Measurements from ENCODE around the gene RORC.

The RORC gene

DNA sequence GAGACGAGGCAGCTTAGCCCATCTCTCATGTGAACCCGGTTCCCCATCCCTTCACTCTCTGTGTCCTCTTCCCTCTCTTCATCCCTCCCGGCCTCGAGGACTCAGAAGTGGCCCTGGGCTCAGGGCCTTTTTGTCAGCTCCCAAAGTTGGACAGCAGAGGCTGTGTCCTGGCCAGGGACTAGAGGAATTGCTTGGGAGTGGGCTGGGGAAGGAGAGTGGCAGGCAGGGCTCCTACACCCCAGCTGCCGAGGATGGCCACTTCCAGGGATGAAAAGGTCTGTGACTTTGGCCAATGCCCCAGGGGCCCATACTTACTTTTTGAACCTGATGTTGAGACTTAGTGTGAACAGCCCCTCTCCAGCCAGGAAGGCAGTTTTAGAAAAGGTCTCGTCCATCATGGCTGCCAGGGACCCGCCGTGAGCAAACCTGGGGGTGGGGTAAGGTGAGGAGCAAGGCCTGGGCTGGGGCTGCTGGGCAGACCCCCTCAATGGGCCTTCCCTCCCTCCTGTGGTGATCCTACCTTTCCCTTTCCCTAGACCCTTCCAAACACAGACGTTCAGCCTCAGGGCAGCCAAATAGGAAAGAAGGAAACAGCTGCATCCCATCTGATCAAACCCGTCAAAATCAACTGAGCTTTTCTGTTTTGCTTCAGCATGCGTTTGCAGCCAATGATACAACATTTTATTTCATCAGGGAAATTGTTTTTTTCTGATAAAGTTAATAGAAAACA is 16.4 kb upstream of the RORC start:
- DNase-seq, result no peak

DNA sequence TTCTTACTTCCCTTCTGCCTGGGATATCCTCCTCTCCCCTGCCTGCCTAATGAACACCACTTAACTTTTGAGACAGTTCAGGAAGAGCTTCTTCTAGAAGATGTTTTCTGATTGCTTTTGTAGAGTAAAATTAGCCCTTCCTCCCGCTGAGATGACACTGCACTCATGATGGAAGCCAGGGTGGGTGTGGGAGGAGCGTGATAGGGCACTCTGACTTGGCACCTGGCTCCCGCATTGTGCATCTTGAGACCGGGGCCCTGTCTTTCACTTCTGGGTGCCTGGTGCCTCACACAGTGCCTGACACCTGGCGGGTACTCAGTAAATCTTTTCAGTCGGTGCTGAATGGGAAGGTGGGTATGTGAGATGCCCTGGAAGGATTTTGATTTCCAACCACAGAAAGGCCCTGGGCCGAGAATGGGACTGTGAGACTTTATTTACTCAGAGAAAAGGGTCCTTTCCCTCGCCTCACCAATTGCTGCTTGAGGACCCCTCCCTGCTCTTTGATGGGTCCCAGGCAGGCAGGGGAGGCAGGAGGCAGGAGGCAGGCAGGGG is 15.2 kb upstream of the RORC start:
- DNase-seq, result no peak

DNA sequence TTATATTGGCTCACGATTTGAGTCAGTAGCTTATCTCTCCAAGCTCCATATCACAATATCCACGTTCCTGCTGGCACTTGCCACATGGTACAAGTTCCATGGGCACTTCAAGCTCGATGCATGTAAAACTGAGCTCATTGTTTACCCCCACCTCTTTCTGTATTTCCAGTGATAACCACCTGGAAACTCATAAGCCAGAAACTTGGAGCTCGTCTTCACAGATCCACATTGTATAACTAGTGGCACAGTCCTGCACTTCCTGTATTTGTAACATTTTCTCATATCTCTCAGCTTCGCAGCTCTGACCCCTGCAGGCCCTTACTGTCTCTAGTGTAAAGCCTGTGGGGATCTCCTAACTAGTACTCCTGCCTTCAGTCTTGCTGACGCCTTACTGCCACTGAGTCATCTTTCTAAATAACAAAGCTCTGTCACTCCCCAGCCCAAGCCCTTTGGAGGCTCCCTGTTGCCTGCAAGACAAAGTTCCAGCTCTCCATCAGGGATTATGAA is 14.5 kb upstream of the RORC start:
- DNase-seq, result no peak

GRCh38 chr1:151843398-151843797 is 11.8 kb upstream of the RORC start:
- no peak for DNase-seq

DNA sequence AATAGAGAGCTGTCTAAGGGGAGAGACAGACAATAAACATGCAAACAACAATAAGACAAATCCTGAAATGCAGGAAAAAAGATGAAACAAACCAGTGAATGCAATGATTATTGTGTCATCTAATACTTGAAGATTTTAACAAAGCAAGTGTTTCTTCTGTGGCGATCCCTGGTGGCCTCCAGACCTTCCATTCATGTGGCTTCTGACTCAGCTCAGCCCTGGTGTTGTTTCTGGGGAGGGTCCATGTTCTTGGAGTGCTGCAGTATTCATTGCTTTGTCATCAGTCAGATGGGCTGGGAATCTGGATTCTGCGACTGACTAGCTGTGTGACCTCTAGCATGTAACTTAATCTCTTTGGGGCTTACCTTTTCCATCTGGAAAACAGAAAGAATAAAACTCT is 9.5 kb upstream of the RORC start:
- DNase-seq, result no peak

DNA sequence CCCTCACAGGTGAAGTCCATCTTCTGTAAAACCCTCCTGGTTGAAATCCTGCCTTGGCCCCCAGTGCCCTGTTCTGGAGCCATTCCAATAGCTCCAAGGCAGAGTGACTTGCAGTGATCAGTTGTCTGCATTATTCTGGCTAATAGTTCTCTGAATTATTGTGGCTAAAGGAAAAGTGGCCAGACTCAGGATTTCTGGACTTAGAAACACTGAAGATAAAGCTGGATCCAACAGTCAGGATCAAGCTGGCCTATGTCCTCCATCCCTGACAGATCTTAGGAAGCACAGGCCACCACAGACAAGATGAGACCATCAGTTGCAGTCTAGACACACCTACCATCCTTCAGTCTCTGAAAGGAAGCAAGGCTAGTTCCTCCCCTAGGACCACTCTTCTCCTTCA is 8.8 kb upstream of the RORC start:
- no peak for DNase-seq

DNA sequence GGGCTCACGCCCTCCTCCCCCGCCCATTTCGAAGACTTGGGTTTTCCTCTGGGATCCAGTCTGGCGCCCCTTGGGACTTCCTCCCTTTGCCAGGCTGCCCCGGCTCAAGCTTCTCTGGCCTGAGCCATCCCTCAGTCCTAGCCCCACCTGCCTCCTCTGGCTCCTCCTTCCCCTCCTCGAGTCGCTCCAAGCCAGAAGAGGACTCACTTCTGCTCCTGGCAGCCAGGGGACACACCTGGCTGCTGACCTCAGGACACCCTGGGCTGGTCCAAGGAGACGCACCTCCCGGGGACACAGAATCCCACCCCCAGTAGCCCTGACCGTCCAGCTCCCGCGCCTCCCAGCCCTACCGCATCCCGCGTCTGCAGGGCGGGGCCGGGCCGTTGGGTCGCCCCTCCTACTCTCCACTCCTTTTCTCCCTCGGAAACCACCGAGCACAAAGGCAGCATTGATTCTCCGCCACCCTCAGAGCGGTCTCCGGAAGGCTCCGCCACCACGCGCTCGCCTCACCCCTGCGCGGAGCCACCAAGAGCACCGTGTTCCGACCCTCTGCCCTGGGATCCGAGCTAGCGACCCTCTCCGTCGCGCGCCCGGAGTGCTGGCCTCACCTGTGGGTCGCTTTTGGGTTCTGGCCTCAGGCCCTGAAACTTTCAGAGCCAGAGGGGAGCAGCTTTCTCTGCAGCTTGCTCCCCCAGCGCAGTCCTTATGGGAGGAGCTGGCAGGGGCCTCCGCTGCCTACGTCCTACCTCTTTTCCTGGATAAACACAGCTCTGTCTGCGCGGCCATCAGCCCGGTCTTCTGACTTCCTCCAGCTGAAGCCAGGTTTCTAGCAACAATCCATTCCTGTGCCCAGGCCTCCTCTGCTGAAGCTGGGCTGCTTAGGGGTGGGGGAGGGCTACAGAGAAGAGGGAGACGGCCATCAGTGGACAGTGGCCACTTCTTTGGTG is 8.1 kb upstream of the RORC start, which contains the start of gene C2CD4D:
TSS of gene C2CD4D (minus strand) at position 364 of the 947 bp plus-strand sequence. CDS start 831 bp downstream, outside the sequence.
- peak; percentile 52 for DNase-seq

GRCh38 chr1:151839082-151839412 is 7.4 kb upstream of the RORC start:
- DNase-seq, result no peak

GRCh38 chr1:151838222-151839081 is 6.8 kb upstream of the RORC start:
- DNase-seq, result peak; percentile 34

DNA sequence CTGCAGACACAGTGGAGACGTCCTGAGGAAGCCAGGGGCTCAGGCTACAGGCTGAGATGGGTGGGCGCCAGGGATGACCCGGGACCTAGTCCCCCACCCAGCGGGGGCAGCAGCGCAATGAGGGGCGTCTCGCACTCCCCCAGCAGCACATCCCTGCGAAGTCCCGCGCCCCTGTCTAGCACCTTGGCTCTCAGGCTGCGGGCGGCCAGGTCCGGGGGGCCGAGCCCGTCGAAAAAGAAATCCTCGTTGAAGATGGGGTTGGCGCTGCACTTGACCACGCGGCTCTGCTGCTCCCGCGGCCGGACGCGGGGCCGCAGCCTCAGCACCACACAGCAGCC is 6.3 kb upstream of the RORC start:
- peak; percentile 37 for DNase-seq

DNA sequence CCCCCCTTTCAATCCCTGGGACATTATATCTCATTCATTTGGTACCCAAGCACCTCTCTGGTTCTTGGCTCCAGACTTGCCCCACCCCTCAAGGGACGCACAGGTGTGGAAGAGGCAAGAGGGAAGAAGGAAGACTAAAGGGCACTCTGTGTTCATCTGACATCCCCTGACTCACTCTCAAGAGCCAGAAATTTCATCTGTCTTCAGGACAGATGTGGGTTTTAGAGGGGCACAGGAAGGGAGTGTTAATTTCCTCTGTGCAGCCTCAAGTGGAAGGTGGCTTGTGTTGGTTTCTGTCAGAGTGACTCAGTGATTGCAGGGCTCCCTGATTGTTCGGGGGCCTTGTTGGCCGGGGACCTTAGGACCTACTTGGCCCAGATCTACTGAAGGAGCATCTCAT is 5.6 kb upstream of the RORC start:
- no peak for DNase-seq

- DNase-seq, result no peak
Measured at GRCh38 chr1:151835596-151835995, 4.0 kb upstream of the RORC start.

DNA sequence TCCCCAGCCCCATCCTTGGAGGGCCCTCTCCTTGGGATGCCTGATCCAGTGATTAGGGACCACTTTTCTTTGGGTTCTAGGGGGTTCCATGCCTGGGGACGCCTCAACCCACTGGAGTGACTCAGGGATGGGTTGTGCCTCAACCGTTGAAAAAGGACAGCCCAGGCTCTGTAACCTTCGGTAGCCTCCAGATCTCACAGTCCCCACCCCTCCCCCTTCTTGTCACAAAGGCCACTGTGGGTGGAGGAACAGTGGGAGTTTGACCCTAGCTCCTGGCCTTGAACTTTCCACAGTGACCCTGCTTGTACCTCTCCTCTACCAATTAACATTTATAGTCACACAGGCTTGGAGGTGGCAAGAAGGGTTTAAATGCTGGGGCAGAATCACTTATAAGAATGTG is 2.6 kb upstream of the RORC start:
- DNase-seq, result no peak

DNA sequence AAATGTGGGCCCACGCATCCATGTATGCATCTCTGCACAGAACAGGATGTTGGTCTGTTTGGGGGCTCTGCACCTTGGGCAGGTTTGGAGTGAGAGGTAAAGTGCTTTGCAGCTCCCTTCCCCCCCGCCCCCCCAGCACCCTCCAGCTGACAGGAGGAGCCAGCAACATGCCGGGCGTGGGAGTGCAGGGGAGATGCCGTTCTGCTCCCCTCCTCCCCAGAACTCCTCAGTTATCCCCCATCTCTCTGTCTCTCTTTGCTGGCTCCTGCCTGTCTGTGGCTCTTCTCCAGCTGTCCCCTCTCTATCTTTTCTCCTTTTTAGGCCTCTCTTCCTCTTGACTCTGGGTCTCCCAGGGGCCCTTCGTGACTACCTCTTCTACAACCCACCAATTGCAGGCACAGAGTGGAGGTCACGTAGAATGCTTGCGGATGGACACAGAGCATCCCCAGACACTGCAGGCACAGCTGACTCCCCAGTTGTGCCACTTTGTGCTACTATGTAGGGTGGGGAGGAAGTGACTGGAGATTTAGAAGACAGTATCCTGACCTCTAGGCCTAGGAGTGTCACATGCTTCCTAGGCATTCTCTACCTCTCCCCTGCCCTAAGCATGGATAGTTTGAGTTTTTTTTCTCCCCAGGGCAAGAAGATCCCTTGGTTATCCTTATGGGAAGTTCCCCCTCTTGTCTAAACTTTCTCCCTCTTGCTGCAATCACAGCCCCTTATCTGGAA is 1.7 kb upstream of the RORC start:
- no peak for DNase-seq

DNA sequence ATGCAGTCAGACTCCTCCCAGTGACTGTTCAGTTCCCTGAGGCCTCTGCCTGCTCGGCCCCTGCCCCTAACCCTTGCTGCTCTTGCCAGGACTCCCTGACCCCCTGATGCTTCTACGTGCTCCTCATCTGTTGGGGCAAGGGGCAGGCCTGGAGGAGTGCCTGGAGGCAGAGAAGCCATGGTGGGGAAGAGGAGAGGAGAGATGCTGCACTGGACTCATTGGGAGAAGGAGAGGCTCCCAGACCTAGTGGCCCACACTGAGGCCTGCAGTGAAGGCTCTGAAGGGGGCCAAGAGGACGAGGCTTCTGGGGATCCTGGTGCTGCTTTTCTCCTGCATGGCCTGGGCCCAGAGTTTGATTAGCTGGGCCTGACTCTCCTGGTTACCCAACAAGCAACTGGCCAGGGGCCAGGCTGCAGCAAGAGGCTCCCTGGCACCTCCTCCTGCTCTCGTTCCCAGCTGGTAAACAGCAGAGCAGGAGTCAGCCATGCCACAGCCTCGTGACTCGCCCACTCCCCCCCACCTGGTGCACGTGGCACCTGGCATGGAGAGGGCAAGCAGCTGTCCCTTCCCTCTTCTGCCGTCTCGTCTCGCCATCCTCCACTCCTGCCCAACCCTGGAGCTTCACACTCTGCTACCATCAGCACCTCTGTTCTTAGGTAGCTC is 847 bp upstream of the RORC start:
- DNase-seq, result no peak

DNA sequence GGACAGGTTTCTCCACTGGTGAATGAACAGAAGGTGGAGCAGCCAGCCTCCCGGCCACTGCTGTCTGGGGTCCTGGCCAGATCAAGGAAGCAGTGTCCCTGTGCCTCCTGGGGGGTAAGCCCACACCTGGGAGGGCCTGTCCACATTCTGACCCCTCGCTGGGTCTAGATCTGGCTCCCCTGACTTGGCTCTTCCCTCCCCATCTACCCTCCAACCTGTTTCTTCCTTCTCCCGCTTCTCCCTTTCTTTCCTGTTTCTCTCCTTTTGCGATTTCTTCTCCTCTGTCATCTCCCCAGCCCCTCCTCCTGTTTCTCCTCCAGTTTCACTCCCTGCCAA is 378 bp downstream of the RORC start:
- DNase-seq, result no peak

- no peak for DNase-seq
Measured at GRCh38 chr1:151830055-151830454, 1.5 kb downstream of the RORC start.

- DNase-seq, result no peak
Measured at GRCh38 chr1:151829352-151830046, 2.1 kb downstream of the RORC start.

DNA sequence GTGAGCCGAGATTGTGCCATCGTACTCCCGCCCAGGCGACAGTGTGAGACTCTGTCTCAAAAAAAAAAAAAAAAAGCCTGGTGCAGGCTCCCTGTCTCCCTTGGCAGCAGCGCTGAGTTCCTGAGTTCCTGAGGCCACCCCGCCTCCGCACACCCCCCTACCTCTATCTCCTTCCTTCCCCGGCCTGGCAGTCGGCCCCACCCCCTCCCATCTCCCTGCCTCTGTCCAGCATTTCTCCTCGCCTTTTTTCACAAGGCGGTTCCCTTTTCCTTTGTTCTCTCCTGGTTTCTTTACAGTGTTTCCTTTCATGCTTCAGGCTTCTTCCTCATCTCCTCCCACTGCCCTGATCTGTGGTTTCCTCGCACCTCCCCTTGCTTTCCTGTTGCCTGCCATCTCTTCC is 2.7 kb downstream of the RORC start:
- DNase-seq, result no peak

GRCh38 chr1:151827853-151828252 is 3.7 kb downstream of the RORC start:
- DNase-seq, result no peak

Measured in activated gamma-delta T cell (primary cell).